ENCODE results near the gene CCSAP.

GRCh38 chr1:229339520-229339919 lies 3.3 kb downstream of the CCSAP start:
- TF ChIP-seq CTCF (conservative IDR thresholded peaks at IDR 0.05; ENCODE audit: low read depth, low read length) (no peak), EZH2 (IDR thresholded peaks at IDR 0.05; ENCODE audit: low read length, unreplicated experiment) (no peak)
